Stimulated activated naive CD8-positive, alpha-beta T cell treated with anti-CD3 and anti-CD28 coated beads, Interleukin-15, amount 100 ng/mL, for 72 hours (primary cell): ENCODE results near the gene EID2B.

ENCODE experiments used
- ATAC-seq: fragments of 150-1000 bp; cut with Tn5 transposase; 2 replicates; pipeline ENCODE4 v1.10.0; 2021; ENCODE audit warnings: mild to moderate bottlenecking, moderate library complexity
- DNase-seq, 2 donors: peaks; one replicate each; pipeline ENCODE4 v3.0.0; 2021 to 2022
- H3K27ac Mint-ChIP-seq, 2 donors: one replicate each; pipeline ENCODE4 v1.8.0; 2022; ENCODE audit warnings: mild to moderate bottlenecking in 2 of 2, mixed read lengths in 2 of 2, moderate library complexity in 2 of 2
- H3K27me3 Mint-ChIP-seq: one replicate; pipeline ENCODE4 v1.8.0; 2022; ENCODE audit warnings: mixed read lengths
- H3K4me1 Mint-ChIP-seq: one replicate; pipeline ENCODE4 v1.8.0; 2022; ENCODE audit warnings: mild to moderate bottlenecking, mixed read lengths
- H3K4me3 Mint-ChIP-seq, 2 donors: one replicate each; pipeline ENCODE4 v1.8.0; 2022; ENCODE audit warnings: mild to moderate bottlenecking in 2 of 2, mixed read lengths in 2 of 2, moderate library complexity in 1 of 2
- H3K9me3 Mint-ChIP-seq, 2 donors: one replicate each; pipeline ENCODE4 v1.8.0; 2022; ENCODE audit warnings: mixed read lengths in 2 of 2

EID2B gene, protein sequence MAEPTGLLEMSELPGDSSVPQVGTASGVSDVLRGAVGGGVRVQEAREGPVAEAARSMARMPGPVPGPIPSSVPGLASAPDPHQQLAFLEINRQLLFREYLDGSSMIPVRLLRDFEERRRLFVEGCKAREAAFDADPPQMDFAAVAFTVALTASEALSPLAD

DNA sequence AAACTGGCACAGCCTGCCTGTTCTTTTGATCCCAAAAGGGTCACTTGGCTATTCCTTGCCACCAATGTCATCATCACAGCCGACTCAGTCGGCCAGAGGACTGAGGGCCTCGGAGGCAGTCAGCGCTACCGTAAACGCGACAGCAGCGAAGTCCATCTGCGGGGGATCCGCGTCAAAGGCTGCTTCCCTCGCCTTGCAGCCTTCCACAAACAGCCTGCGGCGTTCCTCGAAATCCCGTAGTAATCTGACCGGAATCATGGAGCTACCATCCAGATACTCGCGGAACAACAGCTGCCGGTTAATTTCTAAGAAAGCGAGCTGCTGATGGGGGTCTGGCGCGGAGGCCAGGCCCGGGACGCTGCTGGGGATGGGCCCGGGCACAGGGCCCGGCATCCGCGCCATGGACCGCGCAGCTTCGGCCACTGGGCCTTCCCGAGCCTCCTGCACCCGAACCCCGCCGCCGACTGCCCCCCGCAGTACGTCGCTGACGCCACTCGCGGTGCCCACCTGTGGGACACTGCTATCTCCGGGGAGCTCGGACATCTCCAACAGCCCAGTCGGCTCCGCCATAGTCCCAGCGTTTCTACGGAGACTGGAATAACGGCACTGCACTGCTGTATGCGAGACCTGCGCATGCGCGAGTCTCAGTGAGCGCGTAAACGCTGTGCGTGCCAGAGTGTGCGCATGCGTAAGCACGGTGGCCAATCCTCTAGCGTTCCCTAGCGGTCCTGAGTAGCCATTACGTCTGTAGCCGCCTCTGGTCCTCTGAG is at the start of gene EID2B:
Gene EID2B, minus strand, starts transcription at position 620 of the 770 bp plus-strand sequence. Its CDS starts 50 bp downstream, at position 570.
- DNase-seq (peak; percentile 94 to 95), ATAC-seq (peak; percentile 94)
- Mint-ChIP-seq H3K4me3 (peak within 1 kb of the TSS; percentile 92 to 97), H3K4me1 (peaks cover 33% of the 10 kb centered on the region), H3K27ac (peak within 1 kb of the TSS; percentile 93 to 96), H3K9me3 (no peaks in the 10 kb centered on the region), H3K27me3 (no peaks in the 10 kb centered on the region)

DNA sequence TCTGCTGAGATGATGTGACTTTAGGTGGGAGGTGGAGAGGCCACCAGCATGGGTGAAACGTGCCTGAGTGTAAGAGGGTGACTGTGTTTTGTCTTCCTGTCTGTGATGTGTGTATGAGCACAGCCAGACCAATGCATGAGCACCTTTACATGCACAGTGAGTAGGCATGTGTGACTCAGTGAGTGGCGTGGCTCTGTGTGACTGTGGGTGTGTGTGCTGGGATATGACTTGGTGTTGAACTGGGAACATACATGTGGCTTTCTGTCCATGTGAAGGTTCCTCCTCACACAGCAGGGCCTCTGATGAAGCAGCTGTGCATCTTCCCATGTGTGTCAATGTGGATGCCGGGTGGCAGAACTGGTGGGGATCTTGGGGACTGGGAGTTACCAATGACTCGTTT is 49.8 kb upstream of the EID2B start:
- ATAC-seq (peak; percentile 49), DNase-seq (no peak)

DNA sequence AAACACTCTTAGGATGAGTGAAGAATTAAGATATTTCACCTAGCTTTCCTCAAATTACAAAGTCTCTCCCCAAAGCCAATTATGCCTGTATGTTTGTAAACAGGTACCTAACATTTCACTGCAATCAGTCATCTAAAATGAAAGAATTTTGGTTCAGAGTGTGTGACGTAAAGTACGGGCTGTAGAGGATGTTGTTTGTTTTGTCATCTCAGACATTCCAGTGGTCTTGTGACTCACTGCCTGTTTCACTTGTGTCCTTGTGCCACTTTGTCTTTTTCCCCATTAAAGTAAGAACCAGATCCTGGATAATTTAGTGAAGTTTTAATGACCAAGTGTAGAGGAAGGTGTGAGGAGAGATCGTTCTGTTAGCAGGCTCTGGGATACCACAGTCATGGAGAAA is 36.0 kb upstream of the EID2B start:
- no peak overlapping the region for H3K4me3 Mint-ChIP-seq
- H3K4me1 Mint-ChIP-seq: no peaks in the 10 kb centered on the region
- no peak for DNase-seq
- H3K27ac Mint-ChIP-seq: no peak overlapping the region
- ATAC-seq: no peak
- peaks cover 7% of the 10 kb centered on the region in 2 donors for H3K9me3 Mint-ChIP-seq
- H3K27me3 Mint-ChIP-seq: peaks cover 48% of the 10 kb centered on the region

More for the DNA sequence above, 49.8 kb upstream of the EID2B start:
- H3K9me3 Mint-ChIP-seq: peaks cover 11 to 16% of the 10 kb centered on the region in 2 donors
- H3K4me3 Mint-ChIP-seq: no peak overlapping the region
- peaks cover 31% of the 10 kb centered on the region for H3K27me3 Mint-ChIP-seq
- no peak overlapping the region for H3K27ac Mint-ChIP-seq
- no peaks in the 10 kb centered on the region for H3K4me1 Mint-ChIP-seq

DNA sequence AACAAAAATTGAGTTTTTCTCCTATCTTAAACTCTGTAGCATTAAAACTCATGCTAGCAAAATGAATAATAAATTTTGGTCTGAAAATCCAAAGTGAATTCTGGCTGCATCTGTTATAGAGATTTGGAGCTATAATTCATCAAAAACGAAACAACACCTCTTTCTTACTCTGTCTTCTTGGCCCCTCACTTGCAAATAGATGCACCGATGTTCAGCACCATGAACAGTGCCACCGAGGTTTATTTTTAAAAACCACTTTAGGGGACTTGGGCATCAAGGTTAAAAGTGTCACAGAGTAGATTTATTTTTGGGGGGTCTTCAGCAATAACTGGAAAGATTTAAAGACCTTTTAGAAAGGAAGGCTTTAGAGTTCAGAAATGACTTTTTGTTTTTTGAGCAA is 33.4 kb upstream of the EID2B start:
- H3K9me3 Mint-ChIP-seq: no peaks in the 10 kb centered on the region
- no peak overlapping the region for H3K27ac Mint-ChIP-seq
- no peak for ATAC-seq
- H3K4me3 Mint-ChIP-seq: no peak overlapping the region
- peaks cover 27% of the 10 kb centered on the region for H3K27me3 Mint-ChIP-seq
- no peaks in the 10 kb centered on the region for H3K4me1 Mint-ChIP-seq
- DNase-seq: no peak

DNA sequence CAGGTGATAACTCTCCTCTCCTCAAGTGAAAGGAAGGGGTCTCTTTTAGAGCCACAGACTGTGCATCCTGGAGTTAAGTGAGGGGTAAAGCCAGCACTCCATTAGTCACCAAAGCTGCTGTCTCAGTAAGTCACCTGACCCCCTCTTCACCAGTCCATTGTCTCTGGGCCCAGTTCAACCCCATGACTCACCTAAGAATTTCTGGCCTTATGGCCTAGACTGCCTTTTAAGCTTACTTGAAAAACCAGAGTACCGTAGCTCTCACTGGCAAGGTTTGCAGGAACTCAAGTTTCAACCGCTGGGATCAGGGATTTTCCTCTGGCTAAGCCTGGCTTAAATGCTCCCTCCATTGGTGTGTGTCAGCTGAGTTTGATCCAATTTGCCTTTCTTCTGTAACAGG is 30.8 kb upstream of the EID2B start:
- peaks cover 1% of the 10 kb centered on the region for H3K27me3 Mint-ChIP-seq
- ATAC-seq (no peak), DNase-seq (no peak)
- no peaks in the 10 kb centered on the region for H3K9me3 Mint-ChIP-seq
- H3K4me3 Mint-ChIP-seq: no peak overlapping the region
- H3K27ac Mint-ChIP-seq: no peak overlapping the region
- H3K4me1 Mint-ChIP-seq: peaks cover 13% of the 10 kb centered on the region

DNA sequence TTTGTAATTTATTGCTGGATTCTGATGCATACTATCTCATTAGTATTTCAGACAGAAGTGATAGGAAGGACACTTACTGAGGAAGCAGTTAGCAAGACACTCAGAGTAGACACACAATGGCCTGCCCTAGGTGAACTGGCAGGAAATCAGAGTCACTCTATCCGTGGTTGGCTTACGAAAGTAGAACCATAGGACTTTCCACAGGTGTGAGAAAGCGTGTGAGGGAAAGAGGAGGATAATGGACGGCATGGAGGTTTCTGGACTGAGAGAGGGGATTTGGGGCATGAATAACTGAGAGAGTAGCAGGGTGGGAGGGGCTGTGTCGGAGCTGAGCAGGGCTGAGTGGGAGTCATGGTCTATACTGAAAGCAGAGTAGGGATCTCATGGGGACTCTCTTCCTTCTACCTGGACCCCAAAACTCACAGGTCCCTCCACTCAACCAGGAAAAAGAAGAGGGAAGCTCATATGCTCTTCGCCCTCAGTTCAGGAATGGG is 26.0 kb upstream of the EID2B start:
- Mint-ChIP-seq H3K4me3 (peak overlapping the region; percentile 52 to 57), H3K27ac (peak overlapping the region; percentile 35 to 36), H3K9me3 (no peaks in the 10 kb centered on the region), H3K27me3 (no peaks in the 10 kb centered on the region), H3K4me1 (peaks cover 28% of the 10 kb centered on the region)
- DNase-seq: no peak
- peak; percentile 75 for ATAC-seq

DNA sequence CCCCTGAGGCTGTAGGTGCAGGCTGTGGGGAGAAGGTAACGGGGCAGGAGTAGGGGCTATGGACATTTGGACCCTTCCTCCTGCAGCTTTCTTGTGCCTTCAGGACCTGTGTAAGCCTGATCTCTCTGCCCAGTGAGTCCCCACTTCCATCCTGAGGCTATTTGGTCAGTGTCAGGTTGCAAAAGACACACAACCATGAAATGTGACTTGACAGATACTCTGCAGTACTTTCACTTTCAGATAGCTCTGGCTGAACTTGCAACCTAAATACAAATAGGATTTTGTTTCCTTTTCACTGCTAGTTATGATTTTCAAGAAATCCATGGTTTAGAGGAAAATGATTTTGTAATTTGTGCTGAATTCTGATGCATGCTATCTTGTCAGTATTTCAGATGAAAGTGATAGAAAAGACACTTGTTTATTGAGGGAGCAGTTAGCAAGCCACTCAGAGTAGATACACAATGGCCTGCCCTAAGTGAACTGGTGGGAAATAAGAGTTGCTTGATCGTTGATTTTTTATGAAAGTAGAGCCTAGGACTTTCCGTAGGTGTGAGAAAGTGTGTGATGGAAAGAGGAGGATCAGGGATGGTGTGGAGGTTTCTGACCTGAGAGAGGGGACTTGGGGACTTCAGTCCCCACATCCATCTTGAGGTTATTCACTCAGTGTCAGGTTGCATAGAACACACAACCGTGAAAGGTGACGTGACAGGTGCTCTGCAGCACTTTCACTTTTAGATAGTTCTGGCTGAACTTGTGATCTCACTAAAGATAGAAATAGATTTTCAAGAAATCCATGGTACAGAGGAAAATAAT is 25.4 kb upstream of the EID2B start:
- Mint-ChIP-seq H3K4me1 (peaks cover 28% of the 10 kb centered on the region), H3K4me3 (peak overlapping the region; percentile 52 to 57), H3K27ac (peak overlapping the region; percentile 35 to 36), H3K27me3 (no peaks in the 10 kb centered on the region), H3K9me3 (no peaks in the 10 kb centered on the region)
- ATAC-seq (peak; percentile 79), DNase-seq (no peak)

DNA sequence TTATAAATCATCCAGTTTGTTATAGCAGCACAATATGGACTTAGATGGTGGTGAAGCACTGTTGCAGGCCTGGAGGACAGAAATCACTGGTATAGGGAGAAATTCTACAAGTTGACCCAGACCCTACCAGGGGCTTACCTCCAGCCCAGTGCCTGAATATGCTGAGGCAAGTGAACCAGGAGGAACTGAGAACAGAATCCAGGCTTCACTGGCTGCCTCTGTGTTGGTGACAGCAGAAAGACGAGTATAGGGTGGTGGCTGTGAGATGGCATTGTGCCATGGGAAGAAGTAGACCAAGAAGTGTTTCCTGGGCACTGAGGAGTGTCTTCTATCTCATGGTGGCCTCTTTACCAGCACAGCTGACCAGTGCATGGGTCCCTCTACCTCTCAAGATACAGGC is 23.2 kb upstream of the EID2B start:
- H3K27ac Mint-ChIP-seq: no peak overlapping the region
- ATAC-seq (no peak), DNase-seq (no peak)
- no peaks in the 10 kb centered on the region for H3K9me3 Mint-ChIP-seq
- peaks cover 41% of the 10 kb centered on the region for H3K4me1 Mint-ChIP-seq
- no peaks in the 10 kb centered on the region for H3K27me3 Mint-ChIP-seq
- H3K4me3 Mint-ChIP-seq: no peak overlapping the region

DNA sequence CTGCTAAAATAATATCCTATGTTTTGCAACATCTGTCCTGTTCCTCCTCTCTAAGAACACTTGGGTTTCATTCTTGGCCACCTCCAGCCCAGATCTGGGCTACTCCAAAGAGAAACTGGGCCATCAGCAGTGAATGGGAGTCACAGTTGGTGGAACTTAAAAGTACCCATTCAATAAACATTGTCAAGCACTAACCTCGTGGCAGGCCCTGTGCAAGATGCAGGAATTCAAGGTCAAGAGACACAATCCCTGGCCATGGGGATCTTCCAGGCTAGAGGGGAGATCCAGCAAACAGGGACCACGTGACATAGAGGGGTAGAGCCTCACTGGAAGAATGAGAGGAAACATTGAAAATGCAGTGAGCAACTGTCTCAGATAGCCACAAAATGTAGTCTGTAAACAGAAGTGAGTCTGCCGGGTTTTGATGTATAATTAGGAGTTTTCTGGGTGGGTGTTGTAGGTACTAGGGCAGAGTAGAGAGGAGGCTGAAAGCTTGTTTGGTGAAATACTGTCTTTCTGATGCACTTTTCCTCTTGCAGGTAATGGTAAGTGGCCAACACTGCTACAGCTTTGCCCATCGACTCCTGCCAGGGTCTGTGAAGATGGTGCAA is 22.2 kb upstream of the EID2B start:
- no peak overlapping the region for H3K27ac Mint-ChIP-seq
- peaks cover 41% of the 10 kb centered on the region for H3K4me1 Mint-ChIP-seq
- DNase-seq (no peak), ATAC-seq (no peak)
- no peaks in the 10 kb centered on the region for H3K9me3 Mint-ChIP-seq
- H3K27me3 Mint-ChIP-seq: no peaks in the 10 kb centered on the region
- no peak overlapping the region for H3K4me3 Mint-ChIP-seq

DNA sequence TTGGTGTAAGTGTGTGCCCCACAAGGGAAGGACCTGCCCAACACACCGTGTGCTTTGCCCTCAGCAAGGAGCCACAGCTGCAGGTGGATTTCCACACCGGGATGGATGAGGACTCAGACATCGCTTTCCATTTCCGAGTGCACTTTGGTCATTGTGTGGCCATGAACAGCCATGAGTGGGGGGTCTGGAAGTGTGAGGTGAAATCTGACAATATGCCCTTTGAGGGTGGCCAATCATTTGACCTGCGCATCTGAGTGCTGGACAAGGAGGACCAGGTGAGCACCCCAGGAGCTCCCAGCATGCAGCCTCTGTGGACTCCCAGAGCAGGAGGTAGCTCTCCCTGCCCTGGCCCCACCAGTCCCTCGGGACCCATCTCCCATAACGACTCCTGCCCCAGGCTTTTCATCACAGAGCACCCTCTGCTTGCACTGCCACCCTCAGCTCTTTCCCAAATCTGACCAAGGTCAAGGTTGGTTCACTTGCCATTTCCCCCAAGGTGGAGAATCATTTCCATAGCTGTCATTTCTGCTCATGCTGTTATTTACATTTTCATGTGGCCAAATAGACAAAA is 20.5 kb upstream of the EID2B start:
- Mint-ChIP-seq H3K27ac (peak overlapping the region in 1 of 2 donors; percentile 18), H3K9me3 (no peaks in the 10 kb centered on the region), H3K4me3 (no peak overlapping the region), H3K27me3 (no peaks in the 10 kb centered on the region), H3K4me1 (peaks cover 26% of the 10 kb centered on the region)
- no peak for DNase-seq
- ATAC-seq: no peak

DNA sequence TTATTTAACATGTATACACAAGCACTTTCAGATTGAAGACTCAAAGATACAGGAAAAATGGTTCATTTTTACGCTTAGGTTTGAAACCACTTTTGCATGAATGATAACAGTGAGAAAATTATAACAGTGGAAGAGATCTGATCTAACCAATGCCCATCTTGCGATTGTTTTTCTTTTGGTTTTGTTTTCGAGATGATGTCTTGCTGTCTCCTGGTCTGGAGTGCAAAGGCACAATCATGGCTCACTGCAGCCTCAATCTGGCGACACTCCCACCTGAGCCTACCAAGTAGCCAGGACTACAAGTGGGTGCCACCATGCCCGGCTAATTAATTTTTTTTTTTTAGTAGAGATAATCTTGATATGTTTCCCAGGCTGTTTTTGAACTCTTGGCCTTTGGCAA is 17.5 kb upstream of the EID2B start:
- ATAC-seq (no peak), DNase-seq (no peak)
- no peak overlapping the region for H3K4me3 Mint-ChIP-seq
- no peaks in the 10 kb centered on the region for H3K9me3 Mint-ChIP-seq
- no peaks in the 10 kb centered on the region for H3K27me3 Mint-ChIP-seq
- H3K27ac Mint-ChIP-seq: no peak overlapping the region
- H3K4me1 Mint-ChIP-seq: peaks cover 20% of the 10 kb centered on the region

DNA sequence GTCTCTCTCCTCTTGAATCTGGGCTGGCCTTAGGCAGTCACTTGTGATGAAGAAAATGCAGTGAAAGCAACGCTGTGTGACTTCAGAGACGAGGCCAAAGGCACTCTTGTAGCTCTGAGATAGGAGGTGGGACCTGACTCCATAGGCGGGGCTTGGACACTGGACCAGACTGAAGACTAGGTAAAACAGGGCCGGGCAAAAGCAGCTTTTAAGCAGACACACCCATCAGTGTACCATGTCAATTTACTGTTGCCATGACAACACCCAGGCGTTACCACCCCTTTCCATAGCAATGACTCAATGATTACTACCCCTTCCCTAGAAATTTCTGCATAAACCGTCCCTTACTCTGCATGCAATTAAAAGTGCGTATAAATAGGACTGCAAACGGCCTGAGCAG is 13.9 kb upstream of the EID2B start:
- Mint-ChIP-seq H3K9me3 (no peaks in the 10 kb centered on the region), H3K4me1 (peaks cover 41% of the 10 kb centered on the region), H3K27me3 (no peaks in the 10 kb centered on the region), H3K4me3 (no peak overlapping the region), H3K27ac (no peak overlapping the region)
- DNase-seq: no peak
- ATAC-seq: no peak

DNA sequence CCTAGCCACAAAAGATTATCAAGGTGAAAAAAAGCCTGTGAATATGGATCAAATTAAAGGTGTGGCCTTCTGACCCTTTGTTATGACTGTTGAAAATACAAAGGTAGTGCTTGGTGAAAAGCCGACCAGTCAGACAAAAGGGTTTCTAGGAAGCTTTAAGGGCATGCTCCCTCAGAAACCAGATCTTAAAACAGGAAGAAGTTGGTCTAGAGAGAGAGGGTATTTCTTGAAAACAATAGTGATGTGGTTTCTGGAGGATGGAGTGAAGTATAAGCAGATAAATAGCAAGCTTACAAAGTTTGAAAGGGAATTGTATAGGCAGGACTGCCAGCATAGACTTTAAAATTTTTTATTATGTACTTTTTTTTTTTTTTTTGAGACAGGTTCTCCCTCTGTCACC is 12.3 kb upstream of the EID2B start:
- H3K4me1 Mint-ChIP-seq: peaks cover 49% of the 10 kb centered on the region
- H3K9me3 Mint-ChIP-seq: no peaks in the 10 kb centered on the region
- no peaks in the 10 kb centered on the region for H3K27me3 Mint-ChIP-seq
- H3K4me3 Mint-ChIP-seq: no peak overlapping the region
- no peak for DNase-seq
- no peak for ATAC-seq
- H3K27ac Mint-ChIP-seq: no peak overlapping the region

DNA sequence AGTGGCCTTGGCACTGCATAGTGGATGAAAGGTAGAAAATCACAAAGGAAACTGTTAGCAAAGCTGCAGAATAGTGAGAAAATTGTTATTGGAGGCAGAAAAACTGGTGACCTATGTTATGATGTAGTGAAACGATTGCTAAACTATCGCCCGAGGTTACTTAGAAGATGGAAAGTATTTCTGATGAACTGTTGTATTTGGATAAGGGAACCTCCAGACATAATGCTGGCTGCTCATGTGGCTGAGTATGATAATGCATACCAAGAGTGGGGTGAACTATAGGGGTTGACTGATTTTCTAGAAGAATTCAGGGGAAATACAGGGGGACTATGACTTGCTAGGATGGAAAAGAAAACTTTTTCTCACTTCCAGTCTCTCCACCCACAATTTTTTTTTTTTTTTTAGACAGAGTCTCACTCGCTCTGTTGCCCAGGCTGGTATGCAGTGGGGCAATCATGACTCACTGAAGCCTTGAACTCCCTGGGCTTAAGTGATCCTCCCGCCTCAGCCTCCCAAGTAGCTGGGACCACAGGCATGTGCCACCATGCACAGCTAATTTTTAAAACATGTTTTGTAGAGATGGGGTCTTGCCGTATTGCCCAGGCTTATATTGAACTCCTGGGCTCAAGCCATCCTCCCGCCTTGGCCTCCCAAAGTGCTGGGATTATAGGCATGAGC is 11.7 kb upstream of the EID2B start:
- no peak overlapping the region for H3K4me3 Mint-ChIP-seq
- no peaks in the 10 kb centered on the region for H3K9me3 Mint-ChIP-seq
- H3K4me1 Mint-ChIP-seq: peaks cover 49% of the 10 kb centered on the region
- H3K27me3 Mint-ChIP-seq: no peaks in the 10 kb centered on the region
- DNase-seq (no peak), ATAC-seq (no peak)
- no peak overlapping the region for H3K27ac Mint-ChIP-seq

DNA sequence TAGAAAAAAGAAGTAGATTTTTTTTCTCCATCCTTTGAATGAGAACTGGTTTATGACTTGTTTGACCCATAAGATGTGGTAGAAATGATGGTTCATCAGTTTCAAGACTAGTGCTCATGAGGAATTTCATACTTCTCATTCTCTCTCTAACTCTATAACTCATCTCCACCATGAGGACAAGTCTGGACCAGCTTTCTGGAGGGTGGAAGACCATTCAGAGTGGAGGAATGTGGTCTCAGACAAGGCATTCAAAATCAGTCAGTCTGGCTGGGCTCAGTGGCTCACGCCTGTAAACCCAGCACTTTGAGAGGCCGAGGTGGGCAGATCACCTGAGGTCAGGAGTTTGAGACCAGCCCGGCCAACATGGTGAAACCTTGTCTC is 10.8 kb upstream of the EID2B start:
- Mint-ChIP-seq H3K4me3 (no peak overlapping the region), H3K27ac (no peak overlapping the region), H3K4me1 (peaks cover 58% of the 10 kb centered on the region), H3K9me3 (no peaks in the 10 kb centered on the region), H3K27me3 (no peaks in the 10 kb centered on the region)
- ATAC-seq: no peak
- no peak for DNase-seq
